Ovary (tissue), 10 donors: ENCODE measurements around the gene ATM. TPM values are rescaled to one million over a fixed set of nuclear protein-coding genes. Genes with fewer than 3 reads are reported as not detected.
A peak's percentile ranks its signal among the peaks of the same experiment; 100 is the strongest.

ENCODE experiments used
- DNase-seq, 5 donors: peaks; one replicate each; pipeline ENCODE4 v3.0.0-alpha.2; 2019 to 2020
- H3K27ac ChIP-seq, 2 donors: fragments of 200-600 bp; one replicate each; pipeline versions ENCODE4 v1.5.1 to v1.8.0; 2019 to 2022
- H3K27me3 ChIP-seq: fragments of 200-600 bp; one replicate; pipeline ENCODE4 v1.8.0; 2022
- H3K36me3 ChIP-seq: fragments of 200-600 bp; sonication (generic); one replicate; pipeline ENCODE4 v1.5.1; 2019
- H3K4me1 ChIP-seq: one replicate; pipeline ENCODE4 v1.8.1; 2013; ENCODE audit warnings: mild to moderate bottlenecking, moderate library complexity; ENCODE audit not compliant: insufficient read depth
- H3K4me3 ChIP-seq: fragments of 200-600 bp; sonication (generic); one replicate; pipeline ENCODE4 v1.5.1; 2017
- H3K9me3 ChIP-seq, 2 donors: fragments of 200-600 bp in 1 of 2; sonication (generic) in 1 of 2; one replicate each; pipeline versions ENCODE4 v1.5.1 to v1.8.1; 2013 to 2019; ENCODE audit warnings: mild to moderate bottlenecking in 1 of 2, moderate library complexity in 1 of 2
- EP300 ChIP-seq: sonication (generic); formaldehyde crosslinking; IDR thresholded peaks from one replicate; pipeline ENCODE4 v1.6.1; 2017; ENCODE audit warnings: antibody characterized with exemption
- POLR2A ChIP-seq: fragments of 450-650 bp; IDR thresholded peaks from one replicate; pipeline ENCODE4 v1.6.1; 2017; ENCODE audit warnings: antibody characterized with exemption, mild to moderate bottlenecking, moderate library complexity
- WGBS, 3 donors: extraction: QIAGEN DNeasy Blood & Tissue Kit in 1 of 3; methylation state at CpG; one replicate each; pipeline versions ENCODE4 v1.1.5 to v1.1.7; 2013 to 2017; 5-methylcytosine and 5-hydroxymethylcytosine counted together
- intact Hi-C, 4 donors: fragments of 100-400 bp; cut with DNase I; formaldehyde crosslinking; loops; one replicate each; pipeline versions ENCODE4 v1.11.0 to v1.15.1; 2022 to 2023
- long read RNA-seq, 3 donors: library from polyadenylated mRNA in 2 of 3; unstranded in 2 of 3; transcript quantifications; one replicate each; pipeline ENCODE4 v2.0.0 and lab custom pipeline, GENCODE V29; 2021 to 2026
- polyA plus RNA-seq, 2 donors: library from polyadenylated mRNA; stranded (reverse); fragments of 200-250 nt in 1 of 2; fragments of 350-450 nt in 1 of 2; fragmentation: Illumina TruSeq in 1 of 2; extraction: RNeasy Lipid Tissue Mini Kit (QIAGEN cat#74804) in 1 of 2; gene quantifications; one replicate each; pipeline ENCODE4 v1.2.3, GENCODE V29; 2013 to 2014
- total RNA-seq, 7 donors: library from RNA; depleted of rRNA in 2 of 7; stranded (reverse); fragments of >200 nt in 2 of 7; fragmentation: NEBNext Ultra II Directional in 3 of 7; extraction: Animal tissue kit (Norgen Biotek cat#: 25700) in 3 of 7; gene quantifications; one replicate each; pipeline versions ENCODE4 v1.1.0 to v1.2.4, GENCODE V29; 2016 to 2023
- TF ChIP-seq, protein P1 (sequence below), 3 donors: fragments of 450-650 bp in 2 of 3; fragments of 200-600 bp in 1 of 3; IDR thresholded peaks; one replicate each; pipeline versions ENCODE4 v1.5.1 to v1.8.0; 2016 to 2022; ENCODE audit warnings: antibody characterized with exemption in 3 of 3, mild to moderate bottlenecking in 1 of 3
- donor health status: DM: no; HTN: no; CAD: no; lungs with moderate emphysema.
- donor health status: DM: no; HTN: no; CAD: no.
- donor health status: Bipolar disorder and iron deficiency.
- donor health status: DM: yes; HTN: yes; CAD: no.
- donor health status: DM: no; HTN: no; CAD: no.
- donor health status: DM: yes; HTN: yes; CAD: no.

The ATM gene, protein sequence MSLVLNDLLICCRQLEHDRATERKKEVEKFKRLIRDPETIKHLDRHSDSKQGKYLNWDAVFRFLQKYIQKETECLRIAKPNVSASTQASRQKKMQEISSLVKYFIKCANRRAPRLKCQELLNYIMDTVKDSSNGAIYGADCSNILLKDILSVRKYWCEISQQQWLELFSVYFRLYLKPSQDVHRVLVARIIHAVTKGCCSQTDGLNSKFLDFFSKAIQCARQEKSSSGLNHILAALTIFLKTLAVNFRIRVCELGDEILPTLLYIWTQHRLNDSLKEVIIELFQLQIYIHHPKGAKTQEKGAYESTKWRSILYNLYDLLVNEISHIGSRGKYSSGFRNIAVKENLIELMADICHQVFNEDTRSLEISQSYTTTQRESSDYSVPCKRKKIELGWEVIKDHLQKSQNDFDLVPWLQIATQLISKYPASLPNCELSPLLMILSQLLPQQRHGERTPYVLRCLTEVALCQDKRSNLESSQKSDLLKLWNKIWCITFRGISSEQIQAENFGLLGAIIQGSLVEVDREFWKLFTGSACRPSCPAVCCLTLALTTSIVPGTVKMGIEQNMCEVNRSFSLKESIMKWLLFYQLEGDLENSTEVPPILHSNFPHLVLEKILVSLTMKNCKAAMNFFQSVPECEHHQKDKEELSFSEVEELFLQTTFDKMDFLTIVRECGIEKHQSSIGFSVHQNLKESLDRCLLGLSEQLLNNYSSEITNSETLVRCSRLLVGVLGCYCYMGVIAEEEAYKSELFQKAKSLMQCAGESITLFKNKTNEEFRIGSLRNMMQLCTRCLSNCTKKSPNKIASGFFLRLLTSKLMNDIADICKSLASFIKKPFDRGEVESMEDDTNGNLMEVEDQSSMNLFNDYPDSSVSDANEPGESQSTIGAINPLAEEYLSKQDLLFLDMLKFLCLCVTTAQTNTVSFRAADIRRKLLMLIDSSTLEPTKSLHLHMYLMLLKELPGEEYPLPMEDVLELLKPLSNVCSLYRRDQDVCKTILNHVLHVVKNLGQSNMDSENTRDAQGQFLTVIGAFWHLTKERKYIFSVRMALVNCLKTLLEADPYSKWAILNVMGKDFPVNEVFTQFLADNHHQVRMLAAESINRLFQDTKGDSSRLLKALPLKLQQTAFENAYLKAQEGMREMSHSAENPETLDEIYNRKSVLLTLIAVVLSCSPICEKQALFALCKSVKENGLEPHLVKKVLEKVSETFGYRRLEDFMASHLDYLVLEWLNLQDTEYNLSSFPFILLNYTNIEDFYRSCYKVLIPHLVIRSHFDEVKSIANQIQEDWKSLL (N-terminal part only)
- total RNA-seq (100 to 1,000 TPM in 1 of 7 donors, 10 to 100 TPM in 6; 55.1 to 104 (median 82.7) TPM), polyA plus RNA-seq (10 to 100 TPM; 29.2 to 34.5 TPM)
- long read RNA-seq, donor 1, partial matches to known transcripts, result 17 of 27 reads
- long read RNA-seq, donor 1, other reads (novel, unspliced or antisense), result 10 of 27 reads
- long read RNA-seq, donor 2, full-length matches to known transcripts, result 1 of 8 reads
- long read RNA-seq, donor 2, partial matches to known transcripts, result 7 of 8 reads
- long read RNA-seq, donor 2, other reads (novel, unspliced or antisense), result 0 of 8 reads
- long read RNA-seq, donor 3, partial matches to known transcripts, result 5 of 8 reads
- long read RNA-seq, donor 3, other reads (novel, unspliced or antisense), result 3 of 8 reads

DNA sequence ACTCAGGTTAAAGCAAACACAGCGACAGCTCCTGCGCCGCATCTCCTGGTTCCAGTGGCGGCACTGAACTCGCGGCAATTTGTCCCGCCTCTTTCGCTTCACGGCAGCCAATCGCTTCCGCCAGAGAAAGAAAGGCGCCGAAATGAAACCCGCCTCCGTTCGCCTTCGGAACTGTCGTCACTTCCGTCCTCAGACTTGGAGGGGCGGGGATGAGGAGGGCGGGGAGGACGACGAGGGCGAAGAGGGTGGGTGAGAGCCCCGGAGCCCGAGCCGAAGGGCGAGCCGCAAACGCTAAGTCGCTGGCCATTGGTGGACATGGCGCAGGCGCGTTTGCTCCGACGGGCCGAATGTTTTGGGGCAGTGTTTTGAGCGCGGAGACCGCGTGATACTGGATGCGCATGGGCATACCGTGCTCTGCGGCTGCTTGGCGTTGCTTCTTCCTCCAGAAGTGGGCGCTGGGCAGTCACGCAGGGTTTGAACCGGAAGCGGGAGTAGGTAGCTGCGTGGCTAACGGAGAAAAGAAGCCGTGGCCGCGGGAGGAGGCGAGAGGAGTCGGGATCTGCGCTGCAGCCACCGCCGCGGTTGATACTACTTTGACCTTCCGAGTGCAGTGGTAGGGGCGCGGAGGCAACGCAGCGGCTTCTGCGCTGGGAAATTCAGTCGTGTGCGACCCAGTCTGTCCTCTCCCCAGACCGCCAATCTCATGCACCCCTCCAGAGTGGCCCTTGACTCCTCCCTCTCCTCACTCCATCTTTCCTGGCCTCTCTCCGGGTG lies at the start of gene ATM, which contains the start of gene NPAT:
TSS of gene ATM (plus strand) at position 494 of the 774 bp plus-strand sequence. CDS start 4,558 bp downstream, outside the sequence.
TSS of gene NPAT (minus strand) at position 65 of the 774 bp plus-strand sequence. CDS start 102 bp downstream, outside the sequence.
- Histone ChIP-seq H3K9me3 (no peaks in the 10 kb centered on the region), H3K4me3 (peak within 1 kb of the TSS; percentile 92), H3K27ac (peak within 1 kb of the TSS; percentile 56 to 95), H3K4me1 (peaks cover 5% of the 10 kb centered on the region), H3K27me3 (no peaks in the 10 kb centered on the region), H3K36me3 (no peaks in the 10 kb centered on the region)
- intact Hi-C loops, result loop anchor here in 2 of 4 donors (5.0 to 10.0 kb wide), 5 partner anchors 98 to 445 kb away; partner anchors contain the start of genes ACAT1 (in 2 of the 2), C11orf65 (in 1 of the 2), CUL5 (in 1 of the 2) and DDX10 (in 1 of the 2)
- peak; percentile 99 to 100 (median 99) for DNase-seq
- 0 to 1% (median 0%) methylated on average over 44 to 70 of the region's 70 CpGs for WGBS, 3 donors
- TF ChIP-seq POLR2A, result peak; percentile 94
- TF ChIP-seq, protein P1, sequence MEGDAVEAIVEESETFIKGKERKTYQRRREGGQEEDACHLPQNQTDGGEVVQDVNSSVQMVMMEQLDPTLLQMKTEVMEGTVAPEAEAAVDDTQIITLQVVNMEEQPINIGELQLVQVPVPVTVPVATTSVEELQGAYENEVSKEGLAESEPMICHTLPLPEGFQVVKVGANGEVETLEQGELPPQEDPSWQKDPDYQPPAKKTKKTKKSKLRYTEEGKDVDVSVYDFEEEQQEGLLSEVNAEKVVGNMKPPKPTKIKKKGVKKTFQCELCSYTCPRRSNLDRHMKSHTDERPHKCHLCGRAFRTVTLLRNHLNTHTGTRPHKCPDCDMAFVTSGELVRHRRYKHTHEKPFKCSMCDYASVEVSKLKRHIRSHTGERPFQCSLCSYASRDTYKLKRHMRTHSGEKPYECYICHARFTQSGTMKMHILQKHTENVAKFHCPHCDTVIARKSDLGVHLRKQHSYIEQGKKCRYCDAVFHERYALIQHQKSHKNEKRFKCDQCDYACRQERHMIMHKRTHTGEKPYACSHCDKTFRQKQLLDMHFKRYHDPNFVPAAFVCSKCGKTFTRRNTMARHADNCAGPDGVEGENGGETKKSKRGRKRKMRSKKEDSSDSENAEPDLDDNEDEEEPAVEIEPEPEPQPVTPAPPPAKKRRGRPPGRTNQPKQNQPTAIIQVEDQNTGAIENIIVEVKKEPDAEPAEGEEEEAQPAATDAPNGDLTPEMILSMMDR (IDR thresholded peaks at IDR 0.05), result peak; percentile 69 to 87 (median 81)
- no peak for TF ChIP-seq EP300

DNA sequence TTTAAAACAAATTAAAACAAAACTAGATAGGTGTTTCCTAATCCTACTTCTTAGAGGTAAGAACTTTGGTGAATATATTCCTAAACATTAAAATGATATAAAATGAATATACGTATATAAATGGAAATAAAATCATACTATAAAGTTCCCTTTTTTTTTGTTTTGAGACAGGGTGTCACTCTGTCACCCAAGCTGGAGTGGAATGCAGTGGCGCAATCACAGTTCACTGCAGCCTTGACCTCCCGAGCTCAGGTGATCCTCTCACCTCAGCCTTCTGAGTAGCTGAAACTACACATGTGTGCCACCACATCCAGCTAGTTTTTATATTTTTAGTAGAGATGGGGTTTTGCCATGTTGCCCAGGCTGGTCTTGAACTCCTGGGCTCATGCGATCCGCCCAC lies 45.3 kb upstream of the ATM start:
- H3K27me3 ChIP-seq, result no peaks in the 10 kb centered on the region
- 75 to 90% (median 81%) methylated on average over 5 of the region's 5 CpGs for WGBS, 3 donors
- H3K9me3 ChIP-seq, result no peaks in the 10 kb centered on the region
- no peaks in the 10 kb centered on the region for H3K4me1 ChIP-seq
- H3K4me3 ChIP-seq, result no peak overlapping the region
- no peaks in the 10 kb centered on the region for H3K36me3 ChIP-seq
- intact Hi-C loops, result no loop called here
- no peak overlapping the region for H3K27ac ChIP-seq
- no peak for DNase-seq
- no peak for TF ChIP-seq POLR2A
- no peak for TF ChIP-seq EP300
- TF ChIP-seq, protein P1 (IDR thresholded peaks at IDR 0.05), result no peak

DNA sequence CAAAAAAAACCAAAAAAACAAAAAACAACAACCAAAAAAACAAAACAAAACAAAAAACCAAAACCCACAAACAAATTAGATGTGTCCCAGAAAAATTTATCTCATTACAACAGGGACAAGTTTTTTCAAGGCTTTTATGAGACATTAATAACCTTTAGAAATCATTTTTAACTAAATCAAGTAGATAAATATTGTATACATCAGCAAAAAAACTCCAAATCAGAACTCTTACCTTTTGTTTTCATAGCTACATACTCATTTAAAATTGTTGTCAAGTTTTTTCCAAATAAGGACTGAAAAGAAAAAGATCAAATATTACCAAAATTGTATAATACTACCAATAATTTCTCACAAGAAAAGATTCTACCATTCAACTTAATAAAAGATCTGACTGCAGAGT lies 29.1 kb upstream of the ATM start:
- Histone ChIP-seq H3K9me3 (no peaks in the 10 kb centered on the region), H3K36me3 (no peaks in the 10 kb centered on the region), H3K27me3 (no peaks in the 10 kb centered on the region), H3K4me3 (no peak overlapping the region), H3K27ac (no peak overlapping the region), H3K4me1 (no peaks in the 10 kb centered on the region)
- intact Hi-C loops, result no loop called here
- no peak for TF ChIP-seq POLR2A
- TF ChIP-seq, protein P1 (IDR thresholded peaks at IDR 0.05), result no peak
- no peak for TF ChIP-seq EP300
- no peak for DNase-seq
